Naive thymus-derived CD4-positive, alpha-beta T cell (primary cell): ENCODE measurements around the gene PPP2R5D. TPM values are rescaled to one million over a fixed set of nuclear protein-coding genes. Genes with fewer than 3 reads are reported as not detected.

ENCODE experiments used
- ATAC-seq: fragments of 150-1000 bp; cut with Tn5 transposase; 2 replicates; pipeline ENCODE4 v1.10.0; 2021; ENCODE audit warnings: mild to moderate bottlenecking, moderate library complexity
- CTCF ChIA-PET: fragments of 350-600 bp; sonication (Branson Sonifier 250); formaldehyde crosslinking; loops from one replicate; lab custom pipeline; 2021; ENCODE audit warnings: antibody characterized with exemption; lab: Charles Lee
- POLR2A ChIA-PET: fragments of 350-600 bp; sonication (Branson Sonifier 250); formaldehyde crosslinking; loops from one replicate; lab custom pipeline; 2021; ENCODE audit warnings: antibody characterized with exemption, inconsistent platforms; lab: Charles Lee
- DNase-seq, 9 donors: peaks; one replicate each; pipeline versions ENCODE4 v3.0.0 to v3.0.0-alpha.2; 2020 to 2022; ENCODE audit warnings: mixed read lengths in 1 of 9
- H3K27ac ChIP-seq: one replicate; pipeline ENCODE4 v1.7.0; 2013; ENCODE audit warnings: mild to moderate bottlenecking, low read depth, low read length, moderate library complexity
- H3K27me3 ChIP-seq, 2 donors: one replicate each; pipeline ENCODE4 v1.7.0; 2013; ENCODE audit warnings: low read length in 2 of 2, mild to moderate bottlenecking in 2 of 2, moderate library complexity in 2 of 2; ENCODE audit not compliant: control insufficient read depth in 2 of 2, insufficient read depth in 2 of 2
- H3K36me3 ChIP-seq, 3 experiments: 1 replicate in 2 of 3; 2 replicates in 1 of 3; pipeline ENCODE4 v1.7.0; 2013; ENCODE audit warnings: low read length in 3 of 3, mild to moderate bottlenecking in 3 of 3, moderate library complexity in 1 of 3; ENCODE audit not compliant: insufficient read depth in 3 of 3, control insufficient read depth in 2 of 3
- H3K4me1 ChIP-seq, 2 donors: one replicate each; pipeline ENCODE4 v1.7.0; 2013; ENCODE audit warnings: low read length in 2 of 2, mild to moderate bottlenecking in 2 of 2, moderate library complexity in 1 of 2; ENCODE audit not compliant: control insufficient read depth in 2 of 2, insufficient read depth in 2 of 2
- H3K4me3 ChIP-seq: 2 replicates; pipeline ENCODE4 v1.7.0; 2013; ENCODE audit warnings: mild to moderate bottlenecking, low read length
- H3K9me3 ChIP-seq, 3 experiments: 1 replicate in 2 of 3; 2 replicates in 1 of 3; pipeline ENCODE4 v1.7.0; 2013; ENCODE audit warnings: low read length in 3 of 3; ENCODE audit not compliant: control insufficient read depth in 2 of 3
- H3K27ac Mint-ChIP-seq, 9 donors: one replicate each; pipeline ENCODE4 v1.8.0; 2020 to 2022; ENCODE audit warnings: mixed read lengths in 9 of 9, mild to moderate bottlenecking in 8 of 9, moderate library complexity in 5 of 9, inconsistent platforms in 2 of 9
- H3K27me3 Mint-ChIP-seq, 5 donors: one replicate each; pipeline ENCODE4 v1.8.0; 2021 to 2022; ENCODE audit warnings: mixed read lengths in 5 of 5, mild to moderate bottlenecking in 1 of 5
- H3K36me3 Mint-ChIP-seq, 5 donors: one replicate each; pipeline ENCODE4 v1.8.0; 2020 to 2022; ENCODE audit warnings: mixed read lengths in 5 of 5, mild to moderate bottlenecking in 3 of 5, inconsistent platforms in 1 of 5
- H3K4me1 Mint-ChIP-seq, 7 donors: one replicate each; pipeline ENCODE4 v1.8.0; 2020 to 2022; ENCODE audit warnings: mixed read lengths in 7 of 7, mild to moderate bottlenecking in 3 of 7, inconsistent platforms in 1 of 7
- H3K4me3 Mint-ChIP-seq, 10 donors: one replicate each; pipeline ENCODE4 v1.8.0; 2020 to 2022; ENCODE audit warnings: mild to moderate bottlenecking in 10 of 10, mixed read lengths in 10 of 10, moderate library complexity in 6 of 10, inconsistent platforms in 2 of 10
- H3K9me3 Mint-ChIP-seq, 11 donors: one replicate each; pipeline ENCODE4 v1.8.0; 2020 to 2022; ENCODE audit warnings: mixed read lengths in 11 of 11, mild to moderate bottlenecking in 4 of 11, inconsistent platforms in 1 of 11, moderate library complexity in 1 of 11
- intact Hi-C, 2 donors: fragments of 100-400 bp; cut with micrococcal nuclease; formaldehyde crosslinking; loops; one replicate each; pipeline ENCODE4 v1.15.1; 2023
- polyA plus RNA-seq, 2 donors: library from polyadenylated mRNA; unstranded; fragments of 300-500 nt; fragmentation: Illumina TruSeq; gene quantifications; one replicate each; pipeline ENCODE4 v1.2.3, GENCODE V29; 2021
- total RNA-seq, 6 experiments: library from RNA in 5 of 6; stranded (reverse) in 5 of 6; gene quantifications; 1 replicate in 5 of 6; 2 replicates in 1 of 6; pipeline ENCODE4 v1.2.3 and lab custom pipeline; 2021 to 2026

Gene PPP2R5D
- total and polyA plus RNA-seq, 7 experiments from 2014 or later = 19.7 to 60.4 (median 28.2) TPM

- intact Hi-C loops = loop anchor here in 1 of 2 donors (10.0 kb wide), 1 partner anchor 187 kb away; the partner anchor contains the start of gene BICRAL
- peaks cover under 1 to 3% of the 10 kb centered on the region in 2 donors for H3K4me1 ChIP-seq
- H3K4me1 Mint-ChIP-seq = peaks cover 10 to 21% (median 13%) of the 10 kb centered on the region in 7 donors
Observed at GRCh38 chr6:42971746-42972327, 12.5 kb upstream of the PPP2R5D start.

GRCh38 chr6:42973926-42974325, 10.4 kb upstream of the PPP2R5D start:
- H3K9me3 Mint-ChIP-seq = no peaks in the 10 kb centered on the region
- CTCF ChIA-PET = no interaction called here
- peaks cover 14 to 34% (median 25%) of the 10 kb centered on the region in 7 donors for H3K4me1 Mint-ChIP-seq
- H3K27ac Mint-ChIP-seq = peak overlapping the region in 6 of 9 donors; percentile 1 to 67 (median 44)
- Histone ChIP-seq H3K9me3 (no peaks in the 10 kb centered on the region), H3K36me3 (peaks cover 0 to 18% (median 6%) of the 10 kb centered on the region in 3 experiments), H3K27me3 (no peaks in the 10 kb centered on the region), H3K4me3 (no peak overlapping the region), H3K4me1 (peaks cover 12 to 16% of the 10 kb centered on the region in 2 donors), H3K27ac (no peak overlapping the region)
- no peak for DNase-seq
- H3K4me3 Mint-ChIP-seq = peak overlapping the region in 1 of 10 donors; percentile 49
- peaks cover 0 to 18% (median 5%) of the 10 kb centered on the region in 5 donors for H3K36me3 Mint-ChIP-seq
- ATAC-seq = no peak
- H3K27me3 Mint-ChIP-seq = no peaks in the 10 kb centered on the region
- POLR2A ChIA-PET = interaction anchor here (0.9 to 1.4 kb wide), 3 partner anchors 10 to 40 kb away, joined by 3 to 4 read pairs (median 3); partner anchors contain the start of genes KLHDC3 and PPP2R5D
- intact Hi-C loops = loop anchor here in 1 of 2 donors (10.0 kb wide), 1 partner anchor 189 kb away; the partner anchor contains the start of gene BICRAL

More at GRCh38 chr6:42971746-42972327, 12.5 kb upstream of the PPP2R5D start:
- Histone ChIP-seq H3K27ac (no peak overlapping the region), H3K9me3 (no peaks in the 10 kb centered on the region), H3K4me3 (no peak overlapping the region), H3K27me3 (no peaks in the 10 kb centered on the region), H3K36me3 (peaks cover 0 to 36% (median 7%) of the 10 kb centered on the region in 3 experiments)
- Mint-ChIP-seq H3K36me3 (peaks cover 0 to 11% (median 6%) of the 10 kb centered on the region in 5 donors), H3K27ac (peak overlapping the region in 1 of 9 donors; percentile 19), H3K27me3 (no peaks in the 10 kb centered on the region), H3K4me3 (no peak overlapping the region), H3K9me3 (no peaks in the 10 kb centered on the region)
- ChIA-PET CTCF (no interaction called here), POLR2A (interaction anchor here (0.8 to 1.8 kb wide), 5 partner anchors 12 to 92 kb away, joined by 3 to 7 read pairs (median 3); partner anchors contain the start of genes CNPY3, KLHDC3, PPP2R5D and RPL7L1)
- no peak for ATAC-seq
- DNase-seq = no peak

- H3K4me3 ChIP-seq = no peak overlapping the region
- CTCF ChIA-PET = interaction anchor here (0.6 to 0.7 kb wide), 2 partner anchors 172 to 320 kb away, joined by 3 read pairs; no protein-coding TSS in a partner anchor
- Mint-ChIP-seq H3K36me3 (peaks cover 0 to 18% (median 5%) of the 10 kb centered on the region in 5 donors), H3K9me3 (no peaks in the 10 kb centered on the region), H3K4me1 (peaks cover 21 to 45% (median 36%) of the 10 kb centered on the region in 7 donors), H3K27ac (peak overlapping the region in 6 of 9 donors; percentile 33 to 62 (median 41)), H3K4me3 (no peak overlapping the region), H3K27me3 (no peaks in the 10 kb centered on the region)
- H3K27me3 ChIP-seq = no peaks in the 10 kb centered on the region
- ATAC-seq = no peak
- no peaks in the 10 kb centered on the region for H3K9me3 ChIP-seq
- peaks cover 0 to 7% (median 0%) of the 10 kb centered on the region in 3 experiments for H3K36me3 ChIP-seq
- intact Hi-C loops = loop anchor here (5.0 to 10.0 kb wide), 2 partner anchors 83 to 190 kb away; partner anchors contain the start of gene BICRAL (in 1 of the 2)
- peak overlapping the region; percentile 12 for H3K27ac ChIP-seq
- DNase-seq = no peak
- POLR2A ChIA-PET = interaction anchor here (0.7 to 1.4 kb wide), 4 partner anchors 9 to 46 kb away, joined by 3 to 7 read pairs (median 4); partner anchors contain the start of genes CNPY3, GNMT and PPP2R5D
- H3K4me1 ChIP-seq = peaks cover 19 to 25% of the 10 kb centered on the region in 2 donors
Observed at GRCh38 chr6:42974919-42975505, 9.4 kb upstream of the PPP2R5D start.

GRCh38 chr6:42978487-42978838, 5.9 kb upstream of the PPP2R5D start:
- ATAC-seq = no peak

GRCh38 chr6:42978839-42979522, 5.4 kb upstream of the PPP2R5D start, which contains the start of gene PEX6:
TSS of gene PEX6 (minus strand) at chr6:42979181. CDS start at chr6:42979150, 31 bp downstream.
- ATAC-seq (peak; percentile 97), DNase-seq (peak; percentile 77 to 98 (median 93))
- peaks cover 0 to 2% (median 0%) of the 10 kb centered on the region in 3 experiments for H3K36me3 ChIP-seq
- Mint-ChIP-seq H3K36me3 (peaks cover 0 to 13% (median 4%) of the 10 kb centered on the region in 5 donors), H3K9me3 (no peaks in the 10 kb centered on the region), H3K4me3 (peak within 1 kb of the TSS; percentile 91 to 99 (median 94)), H3K27ac (peak within 1 kb of the TSS; percentile 92 to 99 (median 98)), H3K27me3 (no peaks in the 10 kb centered on the region), H3K4me1 (peaks cover 19 to 61% (median 47%) of the 10 kb centered on the region in 7 donors)
- CTCF ChIA-PET = interaction anchor here (0.9 to 1.4 kb wide), 2 partner anchors 50 to 165 kb away, joined by 3 to 4 read pairs; partner anchors contain the start of gene CNPY3
- POLR2A ChIA-PET = interaction anchor here (0.6 to 4.7 kb wide), 23 partner anchors 9 to 1110 kb away, joined by 3 to 94 read pairs (median 8); partner anchors contain the start of genes BICRAL, CNPY3, CUL7 and GNMT
- H3K4me3 ChIP-seq = peak within 1 kb of the TSS; percentile 90
- H3K27me3 ChIP-seq = no peaks in the 10 kb centered on the region
- intact Hi-C loops = loop anchor here (1.0 to 10.0 kb wide), 13 partner anchors 34 to 1058 kb away; partner anchors contain the start of genes CNPY3 (in 2 of the 2), CUL7 (in 2 of the 2), MEA1 (in 2 of the 2) and SRF (in 2 of the 2)
- peaks cover 30 to 32% of the 10 kb centered on the region in 2 donors for H3K4me1 ChIP-seq
- peak within 1 kb of the TSS; percentile 85 for H3K27ac ChIP-seq
- no peaks in the 10 kb centered on the region for H3K9me3 ChIP-seq

More at GRCh38 chr6:42978487-42978838, 5.9 kb upstream of the PPP2R5D start:
- H3K27ac ChIP-seq = peak overlapping the region; percentile 85
- intact Hi-C loops = loop anchor here (2.0 to 10.0 kb wide), 3 partner anchors 86 to 232 kb away; partner anchors contain the start of genes BICRAL (in 1 of the 2) and TBCC (in 1 of the 2)
- peak in 4 of 9 donors; percentile 13 to 33 (median 14) for DNase-seq
- H3K27me3 ChIP-seq = no peaks in the 10 kb centered on the region
- H3K4me3 Mint-ChIP-seq = peak overlapping the region; percentile 77 to 94 (median 85)
- POLR2A ChIA-PET = interaction anchor here (0.6 to 4.7 kb wide), 21 partner anchors 10 to 538 kb away, joined by 3 to 94 read pairs (median 8); partner anchors contain the start of genes BICRAL, CNPY3, CUL7 and GNMT
- H3K36me3 Mint-ChIP-seq = peaks cover 0 to 18% (median 5%) of the 10 kb centered on the region in 5 donors
- H3K27ac Mint-ChIP-seq = peak overlapping the region; percentile 75 to 92 (median 87)
- H3K9me3 Mint-ChIP-seq = no peaks in the 10 kb centered on the region
- H3K9me3 ChIP-seq = no peaks in the 10 kb centered on the region
- peaks cover 14 to 56% (median 45%) of the 10 kb centered on the region in 7 donors for H3K4me1 Mint-ChIP-seq
- peak overlapping the region; percentile 90 for H3K4me3 ChIP-seq
- CTCF ChIA-PET = interaction anchor here (1.4 kb wide), 1 partner anchor 165 kb away, joined by 3 read pairs; no protein-coding TSS in a partner anchor
- H3K4me1 ChIP-seq = peaks cover 27 to 30% of the 10 kb centered on the region in 2 donors
- peaks cover 0 to 7% (median 0%) of the 10 kb centered on the region in 3 experiments for H3K36me3 ChIP-seq
- no peaks in the 10 kb centered on the region for H3K27me3 Mint-ChIP-seq
